ENCODE data around the gene SERPING1.

Gene SERPING1

DNA sequence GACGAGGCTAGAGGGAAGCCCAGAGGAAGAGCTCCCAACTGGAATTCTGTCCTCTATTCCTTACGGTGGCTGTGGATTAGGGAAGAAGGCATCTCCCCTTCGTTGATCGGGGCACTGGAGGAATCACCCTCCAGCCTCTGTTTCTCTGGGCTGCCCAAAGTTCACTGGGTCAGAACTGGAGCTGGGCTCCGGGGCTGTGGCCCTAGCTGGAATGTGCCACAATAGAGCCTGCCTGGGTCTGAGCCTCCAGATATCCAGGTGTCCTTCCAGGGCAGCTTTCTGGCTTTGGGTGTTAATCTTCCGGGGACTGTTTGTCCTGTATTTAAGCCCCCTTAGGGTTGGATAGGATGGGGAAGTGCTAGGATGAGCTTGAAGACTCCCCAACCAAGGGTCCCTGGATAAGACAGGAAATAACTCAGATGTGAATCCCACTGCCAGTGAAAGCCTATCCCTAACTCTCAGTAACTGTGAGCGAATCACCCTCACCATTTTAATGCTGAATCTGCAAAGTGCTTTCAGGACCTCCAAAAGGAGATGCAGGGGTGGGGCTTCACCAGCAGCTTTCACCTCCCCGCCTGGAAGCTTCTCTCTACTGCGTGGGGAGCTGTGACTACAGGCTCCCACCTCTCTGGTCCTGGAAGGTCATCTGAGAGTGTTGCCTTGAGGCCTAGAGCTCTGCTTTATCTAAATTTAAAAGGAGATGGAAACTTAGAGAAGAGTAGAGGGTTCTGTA, 42.7 kb downstream of the SERPING1 start:
- TF ChIP-seq, protein P1, sequence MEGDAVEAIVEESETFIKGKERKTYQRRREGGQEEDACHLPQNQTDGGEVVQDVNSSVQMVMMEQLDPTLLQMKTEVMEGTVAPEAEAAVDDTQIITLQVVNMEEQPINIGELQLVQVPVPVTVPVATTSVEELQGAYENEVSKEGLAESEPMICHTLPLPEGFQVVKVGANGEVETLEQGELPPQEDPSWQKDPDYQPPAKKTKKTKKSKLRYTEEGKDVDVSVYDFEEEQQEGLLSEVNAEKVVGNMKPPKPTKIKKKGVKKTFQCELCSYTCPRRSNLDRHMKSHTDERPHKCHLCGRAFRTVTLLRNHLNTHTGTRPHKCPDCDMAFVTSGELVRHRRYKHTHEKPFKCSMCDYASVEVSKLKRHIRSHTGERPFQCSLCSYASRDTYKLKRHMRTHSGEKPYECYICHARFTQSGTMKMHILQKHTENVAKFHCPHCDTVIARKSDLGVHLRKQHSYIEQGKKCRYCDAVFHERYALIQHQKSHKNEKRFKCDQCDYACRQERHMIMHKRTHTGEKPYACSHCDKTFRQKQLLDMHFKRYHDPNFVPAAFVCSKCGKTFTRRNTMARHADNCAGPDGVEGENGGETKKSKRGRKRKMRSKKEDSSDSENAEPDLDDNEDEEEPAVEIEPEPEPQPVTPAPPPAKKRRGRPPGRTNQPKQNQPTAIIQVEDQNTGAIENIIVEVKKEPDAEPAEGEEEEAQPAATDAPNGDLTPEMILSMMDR (IDR thresholded peaks at IDR 0.05; ENCODE audit: low read length, missing control alignments), result no peak
- H3K4me3 ChIP-seq (replicated peaks; ENCODE audit: low read depth, low read length), result peak overlapping the region; percentile 99
- no peak for DNase-seq (ENCODE audit: low read depth)

DNA sequence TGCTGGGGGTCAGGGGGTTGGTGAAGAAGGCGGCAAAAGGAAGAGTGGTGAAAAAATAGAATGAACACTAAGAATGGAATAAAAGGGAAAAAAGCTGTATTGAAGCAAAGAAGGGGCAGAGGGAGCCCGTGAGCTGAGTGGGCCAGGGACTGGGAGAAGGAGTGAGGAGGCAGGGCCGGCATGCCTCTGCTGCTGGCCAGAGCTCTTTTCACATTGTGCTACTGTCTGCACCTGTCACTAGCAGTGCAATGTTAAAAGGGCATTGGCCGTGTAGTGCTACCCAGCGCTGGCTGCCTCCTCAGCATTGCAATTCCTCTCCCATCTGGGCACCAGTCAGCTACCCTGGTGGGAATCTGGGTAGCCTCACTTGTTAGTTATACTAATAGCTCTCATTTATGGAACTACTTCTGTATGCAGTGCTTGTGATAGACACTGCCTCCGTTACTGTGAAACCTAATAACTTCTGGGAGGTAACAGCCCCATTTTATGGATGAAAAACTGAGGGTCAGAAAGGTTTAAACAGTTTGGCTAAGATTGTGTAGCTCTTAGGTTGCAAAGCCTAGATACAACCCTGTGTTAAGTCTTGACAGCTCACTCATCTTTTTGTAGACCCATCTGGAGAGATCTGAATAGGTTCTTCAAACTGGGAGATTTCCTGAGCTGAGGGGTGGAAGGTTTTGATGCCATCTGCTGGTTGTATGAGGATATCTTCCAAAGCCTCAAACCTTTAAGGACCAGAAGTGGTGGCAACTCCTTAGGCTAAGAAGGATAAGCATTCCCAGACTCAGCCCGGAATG, 43.7 kb downstream of the SERPING1 start:
- DNase-seq (ENCODE audit: low read depth), result peak; percentile 82
- TF ChIP-seq, protein P1 (IDR thresholded peaks at IDR 0.05; ENCODE audit: low read length, missing control alignments), result peak; percentile 70
- H3K4me3 ChIP-seq (replicated peaks; ENCODE audit: low read depth, low read length), result peak overlapping the region; percentile 99

DNA sequence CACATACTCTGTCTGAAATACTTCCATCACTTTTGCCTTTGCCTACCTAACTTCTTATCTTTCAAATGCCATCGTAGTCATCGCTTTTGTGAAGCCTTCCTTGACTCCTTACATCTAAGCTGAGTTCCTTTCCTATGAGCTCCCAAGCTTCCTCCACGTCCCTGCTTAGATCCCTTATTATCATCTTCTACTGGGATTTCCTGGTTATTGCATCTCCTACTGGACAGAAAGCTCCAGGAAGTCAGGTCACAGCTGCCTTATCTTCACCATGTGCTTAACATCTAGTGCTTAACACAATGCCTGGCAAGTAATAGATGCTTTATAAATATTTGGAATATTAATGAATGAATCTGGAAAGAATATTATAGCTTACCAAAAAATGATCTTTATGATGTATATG, 46.3 kb downstream of the SERPING1 start:
- peak; percentile 57 for DNase-seq (ENCODE audit: low read depth)
- TF ChIP-seq, protein P1 (IDR thresholded peaks at IDR 0.05; ENCODE audit: low read length, missing control alignments), result peak; percentile 33
- H3K4me3 ChIP-seq (replicated peaks; ENCODE audit: low read depth, low read length), result no peak overlapping the region

DNA sequence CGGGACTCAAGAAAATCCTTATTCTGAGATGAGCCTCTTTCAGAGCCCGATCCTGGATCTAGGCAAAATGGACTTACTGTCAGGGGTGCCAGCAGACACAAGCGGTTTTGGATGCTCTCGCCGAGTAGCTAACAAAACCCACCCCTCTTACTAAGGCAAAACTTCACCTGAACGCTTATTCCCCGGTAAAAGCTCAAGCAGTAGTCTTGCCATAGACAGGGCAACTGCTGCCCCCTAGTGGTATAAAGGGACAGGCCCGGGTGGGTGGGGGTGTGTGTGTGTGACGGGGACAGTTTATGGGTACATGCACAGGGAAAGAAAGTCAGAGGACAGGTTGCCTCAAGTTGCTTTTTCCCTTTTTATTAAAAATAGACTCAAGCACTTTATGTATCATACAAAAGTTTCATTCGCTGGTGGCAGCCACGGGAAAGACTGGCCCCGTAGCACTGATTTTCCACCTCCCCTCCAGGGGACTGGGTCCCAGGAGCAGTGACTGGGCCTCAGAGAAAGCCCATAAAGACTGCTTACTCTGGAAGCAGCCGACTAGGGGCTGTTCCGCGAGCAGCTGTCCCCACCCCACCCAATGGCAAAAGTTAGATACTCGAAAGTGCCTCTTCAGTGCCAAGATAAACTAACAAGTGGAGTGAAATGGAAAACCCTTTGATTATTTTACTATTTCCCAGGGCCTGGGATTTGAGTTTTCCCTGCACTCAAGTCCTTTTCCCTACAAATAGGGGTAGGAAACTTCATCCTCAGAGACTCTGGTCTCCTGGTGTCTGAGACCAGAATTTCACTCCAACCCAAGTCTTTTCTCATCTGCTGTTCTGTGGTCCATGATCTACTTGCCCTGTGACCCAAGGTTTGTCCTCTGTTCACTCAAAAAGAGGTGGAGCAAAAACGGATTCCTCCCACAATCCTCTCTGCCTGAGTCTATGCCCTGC, 47.5 kb downstream of the SERPING1 start:
- TF ChIP-seq, protein P1 (IDR thresholded peaks at IDR 0.05; ENCODE audit: low read length, missing control alignments), result peak; percentile 80
- no peak overlapping the region for H3K4me3 ChIP-seq (replicated peaks; ENCODE audit: low read depth, low read length)
- DNase-seq (ENCODE audit: low read depth), result peak; percentile 78

DNA sequence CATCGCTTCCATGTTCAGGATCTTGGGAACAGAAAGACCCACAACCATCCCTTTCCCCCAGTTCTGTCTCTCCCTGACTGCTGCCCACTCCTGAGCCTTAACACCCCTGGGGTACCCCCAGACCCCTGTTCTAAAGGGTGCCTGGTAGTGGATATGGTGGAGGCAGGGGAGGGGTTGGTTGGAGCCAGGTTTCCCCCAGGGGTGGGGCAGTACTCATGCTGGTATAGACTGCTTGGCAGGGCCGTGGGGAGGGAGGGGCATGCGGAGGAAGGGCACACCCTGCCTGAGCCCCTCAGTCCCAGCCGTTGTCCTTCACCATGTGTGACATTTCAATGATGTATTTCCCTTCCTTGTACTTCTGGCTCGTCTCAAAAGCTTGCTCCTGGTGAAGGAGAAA, 48.2 kb downstream of the SERPING1 start:
- TF ChIP-seq, protein P1 (IDR thresholded peaks at IDR 0.05; ENCODE audit: low read length, missing control alignments), result no peak
- no peak overlapping the region for H3K4me3 ChIP-seq (replicated peaks; ENCODE audit: low read depth, low read length)
- DNase-seq (ENCODE audit: low read depth), result no peak

DNA sequence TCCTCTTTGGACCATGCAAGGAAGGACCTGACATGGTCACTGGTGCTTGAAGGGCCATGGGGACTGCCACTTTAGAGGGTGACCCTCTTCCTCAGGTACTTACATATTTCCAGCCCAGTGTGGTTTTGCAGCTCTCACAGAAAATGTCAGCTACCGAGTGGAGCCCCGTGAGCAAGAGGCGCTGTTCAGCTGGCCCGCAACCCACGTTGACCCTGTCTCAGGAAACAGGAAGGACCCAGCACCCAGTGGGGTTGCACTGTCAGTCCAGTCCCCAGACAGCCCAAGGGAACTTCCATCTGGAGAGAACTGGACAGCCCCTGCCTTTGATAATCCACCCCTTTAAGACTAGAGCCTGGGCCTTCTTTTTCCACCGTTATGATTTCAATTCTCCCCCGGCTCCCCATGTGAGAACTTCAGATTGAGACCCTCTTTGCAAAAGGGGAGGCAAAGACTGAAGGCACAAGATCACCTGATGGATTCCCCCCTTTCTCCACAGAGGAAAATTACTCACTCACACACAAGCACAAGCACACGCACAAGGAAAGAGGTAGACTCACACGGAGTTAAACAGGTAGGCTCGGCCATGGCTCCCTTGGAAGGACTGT, 48.8 kb downstream of the SERPING1 start:
- DNase-seq (ENCODE audit: low read depth), result no peak
- TF ChIP-seq, protein P1 (IDR thresholded peaks at IDR 0.05; ENCODE audit: low read length, missing control alignments), result no peak
- H3K4me3 ChIP-seq (replicated peaks; ENCODE audit: low read depth, low read length), result no peak overlapping the region
